ENCODE data around the gene CTCFL.
A peak's percentile ranks its signal among the peaks of the same experiment; 100 is the strongest.

CTCFL gene

GRCh38 chr20:57457243-57458095, 67.5 kb downstream of the CTCFL start:
- DNase-seq (ENCODE audit: low spot score in 2 of 2) (no peak), ATAC-seq (ENCODE audit: low read depth) (no peak)
- Mint-ChIP-seq H3K27ac (no peak overlapping the region), H3K27me3 (no peaks in the 10 kb centered on the region), H3K9me3 (no peaks in the 10 kb centered on the region), H3K36me3 (no peaks in the 10 kb centered on the region), H3K4me1 (peaks cover 24% of the 10 kb centered on the region), H3K4me3 (no peak overlapping the region)

- peaks cover 37% of the 10 kb centered on the region for H3K4me1 Mint-ChIP-seq
- no peak overlapping the region for H3K4me3 Mint-ChIP-seq
Measured at GRCh38 chr20:57456116-57456515, 68.8 kb downstream of the CTCFL start.

GRCh38 chr20:57455386-57455785, 69.6 kb downstream of the CTCFL start:
- no peak for ATAC-seq (ENCODE audit: low read depth)
- peaks cover 43% of the 10 kb centered on the region for H3K4me1 Mint-ChIP-seq

More at GRCh38 chr20:57456116-57456515, 68.8 kb downstream of the CTCFL start:
- H3K9me3 Mint-ChIP-seq = no peaks in the 10 kb centered on the region
- H3K27me3 Mint-ChIP-seq = no peaks in the 10 kb centered on the region
- no peaks in the 10 kb centered on the region for H3K36me3 Mint-ChIP-seq
- no peak overlapping the region for H3K27ac Mint-ChIP-seq
- ATAC-seq (ENCODE audit: low read depth) (no peak), DNase-seq (ENCODE audit: low spot score in 2 of 2) (no peak)

GRCh38 chr20:57451795-57452661, 72.9 kb downstream of the CTCFL start:
- DNase-seq (ENCODE audit: low spot score in 2 of 2) (no peak), ATAC-seq (ENCODE audit: low read depth) (peak; percentile 53)
- H3K4me3 Mint-ChIP-seq = peak overlapping the region; percentile 58
- H3K4me1 Mint-ChIP-seq = peaks cover 61% of the 10 kb centered on the region
- H3K36me3 Mint-ChIP-seq = no peaks in the 10 kb centered on the region
- no peaks in the 10 kb centered on the region for H3K9me3 Mint-ChIP-seq
- no peak overlapping the region for H3K27ac Mint-ChIP-seq
- no peaks in the 10 kb centered on the region for H3K27me3 Mint-ChIP-seq

More at GRCh38 chr20:57455386-57455785, 69.6 kb downstream of the CTCFL start:
- no peak for DNase-seq (ENCODE audit: low spot score in 2 of 2)
- Mint-ChIP-seq H3K9me3 (no peaks in the 10 kb centered on the region), H3K27ac (no peak overlapping the region), H3K27me3 (no peaks in the 10 kb centered on the region), H3K4me3 (no peak overlapping the region), H3K36me3 (no peaks in the 10 kb centered on the region)

GRCh38 chr20:57451431-57451794, 73.5 kb downstream of the CTCFL start:
- ATAC-seq (ENCODE audit: low read depth) (no peak), DNase-seq (ENCODE audit: low spot score in 2 of 2) (no peak)
- H3K9me3 Mint-ChIP-seq = no peaks in the 10 kb centered on the region
- no peaks in the 10 kb centered on the region for H3K36me3 Mint-ChIP-seq
- H3K4me1 Mint-ChIP-seq = peaks cover 64% of the 10 kb centered on the region
- H3K4me3 Mint-ChIP-seq = peak overlapping the region; percentile 58
- H3K27ac Mint-ChIP-seq = no peak overlapping the region
- no peaks in the 10 kb centered on the region for H3K27me3 Mint-ChIP-seq

- H3K4me1 Mint-ChIP-seq = peaks cover 62% of the 10 kb centered on the region
- H3K27ac Mint-ChIP-seq = peak overlapping the region; percentile 19
- peak overlapping the region; percentile 77 for H3K4me3 Mint-ChIP-seq
- ATAC-seq (ENCODE audit: low read depth) (peak; percentile 21), DNase-seq (ENCODE audit: low spot score in 2 of 2) (peak in 1 of 2 donors; percentile 19)
- H3K36me3 Mint-ChIP-seq = no peaks in the 10 kb centered on the region
- H3K9me3 Mint-ChIP-seq = no peaks in the 10 kb centered on the region
- no peaks in the 10 kb centered on the region for H3K27me3 Mint-ChIP-seq
Measured at GRCh38 chr20:57450931-57451330, 74.0 kb downstream of the CTCFL start.

- H3K4me3 Mint-ChIP-seq = peak overlapping the region; percentile 77
- H3K27ac Mint-ChIP-seq = peak overlapping the region; percentile 19
- H3K27me3 Mint-ChIP-seq = peaks cover under 1% of the 10 kb centered on the region
- peak; percentile 92 for ATAC-seq (ENCODE audit: low read depth)
- no peaks in the 10 kb centered on the region for H3K9me3 Mint-ChIP-seq
- peak; percentile 46 to 48 for DNase-seq (ENCODE audit: low spot score in 2 of 2)
- H3K36me3 Mint-ChIP-seq = peaks cover under 1% of the 10 kb centered on the region
- H3K4me1 Mint-ChIP-seq = peaks cover 60% of the 10 kb centered on the region
Measured at GRCh38 chr20:57450419-57450818, 74.5 kb downstream of the CTCFL start.

- peaks cover 1% of the 10 kb centered on the region for H3K27me3 Mint-ChIP-seq
- DNase-seq (ENCODE audit: low spot score in 2 of 2) (no peak), ATAC-seq (ENCODE audit: low read depth) (no peak)
- H3K9me3 Mint-ChIP-seq = no peaks in the 10 kb centered on the region
- H3K27ac Mint-ChIP-seq = no peak overlapping the region
- peaks cover 55% of the 10 kb centered on the region for H3K4me1 Mint-ChIP-seq
- peak overlapping the region; percentile 32 for H3K4me3 Mint-ChIP-seq
- peaks cover 1% of the 10 kb centered on the region for H3K36me3 Mint-ChIP-seq
Measured at GRCh38 chr20:57449398-57450354, 75.3 kb downstream of the CTCFL start.

- no peak for ATAC-seq (ENCODE audit: low read depth)
- H3K27me3 Mint-ChIP-seq = peaks cover 1% of the 10 kb centered on the region
- peaks cover 50% of the 10 kb centered on the region for H3K4me1 Mint-ChIP-seq
- no peaks in the 10 kb centered on the region for H3K9me3 Mint-ChIP-seq
- H3K27ac Mint-ChIP-seq = no peak overlapping the region
- peaks cover 1% of the 10 kb centered on the region for H3K36me3 Mint-ChIP-seq
- H3K4me3 Mint-ChIP-seq = no peak overlapping the region
- DNase-seq (ENCODE audit: low spot score in 2 of 2) = no peak
Measured at GRCh38 chr20:57448764-57449354, 76.1 kb downstream of the CTCFL start.
